CD4-positive, alpha-beta T cell treated with Interleukin-1 beta for 1 hour (primary cell): ENCODE data around the gene KIF3C.
"Not testable (repeated sequence)": the region's sequence is repeated elsewhere in the genome, so short reads cannot be mapped to it uniquely, and the experiment has no call there.

ENCODE experiments used
- DNase-seq, 2 donors: peaks; one replicate each; pipeline ENCODE4 v3.0.0-alpha.2; 2020 to 2022

KIF3C gene

DNA sequence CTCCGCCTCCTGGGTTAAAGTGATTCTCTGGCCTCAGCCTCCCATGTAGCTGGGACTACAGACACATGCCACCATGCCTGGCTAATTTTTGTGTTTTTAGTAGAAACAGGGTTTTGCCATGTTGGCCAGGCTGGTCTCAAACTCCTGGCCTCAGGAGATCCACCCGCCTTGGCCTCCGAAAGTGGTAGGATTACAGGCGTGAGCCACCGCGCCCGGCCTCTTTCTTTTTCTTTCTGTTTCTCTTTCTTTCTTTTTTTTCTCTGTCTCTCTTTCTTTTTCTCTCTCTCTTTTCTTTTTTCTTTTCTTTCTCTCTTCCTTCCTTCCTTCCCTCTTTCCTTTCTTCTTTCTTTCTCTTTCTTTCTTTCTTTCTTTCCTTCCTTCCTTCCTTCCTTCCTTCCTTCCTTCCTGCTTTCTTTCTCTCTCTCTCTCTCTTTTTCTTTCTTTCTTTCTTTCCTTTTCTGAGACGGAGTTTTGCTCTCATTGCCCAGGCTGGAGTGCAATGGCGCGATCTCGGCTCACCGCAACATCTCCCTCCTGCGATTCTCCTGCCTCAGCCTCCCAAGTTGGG lies 16.6 kb upstream of the KIF3C start:
- DNase-seq = not testable (repeated sequence)

DNA sequence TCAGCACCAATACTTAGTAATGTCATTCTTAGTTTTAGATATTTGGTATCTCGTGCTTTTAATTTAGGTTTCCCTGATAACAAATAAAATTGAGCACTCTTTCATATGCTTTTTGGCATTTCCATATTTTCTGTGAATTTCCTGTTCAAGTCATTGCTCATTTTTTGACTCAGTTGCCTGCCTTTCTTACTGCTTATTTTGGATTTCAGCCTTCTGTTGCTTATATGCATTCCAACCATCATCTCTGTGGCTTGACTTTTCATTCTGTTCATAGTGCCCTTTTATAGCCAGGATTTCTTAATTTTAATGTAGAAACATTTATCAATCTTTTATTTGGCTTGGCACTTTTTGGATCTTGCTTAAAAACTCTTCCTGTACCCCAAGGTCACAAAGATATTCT lies 14.5 kb upstream of the KIF3C start:
- no peak for DNase-seq

DNA sequence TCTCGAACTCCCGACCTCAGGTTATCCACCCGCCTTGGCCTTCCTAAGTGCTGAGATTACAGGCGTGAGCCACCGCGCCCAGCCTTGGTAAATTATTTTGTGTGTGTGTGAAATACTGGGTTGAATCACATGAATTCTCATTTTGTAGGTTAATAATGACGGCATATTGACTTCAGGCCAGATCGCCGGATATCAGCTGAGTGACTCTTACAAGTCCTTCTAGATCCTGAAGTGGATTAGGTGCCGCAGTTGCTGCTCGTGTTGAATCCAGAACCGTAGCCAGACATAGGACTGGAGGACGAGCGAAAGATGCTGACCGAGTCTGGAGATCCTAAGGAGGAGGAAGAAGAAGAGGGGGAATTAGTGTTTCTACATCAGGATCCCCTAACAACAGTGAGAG lies 12.2 kb upstream of the KIF3C start:
- DNase-seq = no peak

DNA sequence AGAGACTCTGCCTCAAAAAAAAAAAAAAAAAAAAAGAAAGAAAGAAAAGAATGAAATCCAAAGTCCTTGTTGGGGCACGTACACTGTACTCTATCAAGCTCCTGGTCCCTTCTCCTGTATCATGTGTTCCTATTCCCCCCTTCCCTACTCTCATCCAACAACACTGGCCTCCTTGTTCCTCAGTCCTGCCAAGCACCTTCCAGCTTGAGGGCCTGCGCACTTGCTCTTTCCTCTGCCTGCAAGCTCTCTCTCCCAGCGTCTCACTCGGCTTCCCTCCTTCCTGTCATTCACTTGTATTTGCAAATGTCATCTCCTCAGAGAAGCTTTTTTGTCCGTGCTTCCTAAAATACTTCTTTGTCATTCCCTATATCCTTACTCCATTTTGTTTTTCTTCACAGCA lies 10.8 kb upstream of the KIF3C start:
- DNase-seq = no peak

DNA sequence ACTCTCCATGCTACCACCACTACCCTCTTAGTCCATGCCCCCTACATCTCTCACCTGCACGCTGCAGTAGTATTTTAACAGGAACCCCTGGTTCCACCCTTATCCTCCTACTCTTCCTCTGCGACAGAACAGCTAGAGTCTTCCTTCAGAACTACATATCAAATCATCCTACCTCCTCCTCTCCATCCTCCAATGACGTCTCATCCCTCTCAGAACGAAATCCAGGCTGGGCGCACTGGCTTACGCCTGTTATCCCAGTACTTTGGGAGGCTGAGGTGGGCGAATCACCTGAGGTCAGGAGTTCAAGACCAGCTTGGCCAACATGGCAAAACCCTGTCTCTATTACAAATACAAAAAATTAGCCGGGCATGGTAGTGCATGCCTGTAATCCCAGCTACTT lies 10.3 kb upstream of the KIF3C start:
- no peak for DNase-seq

DNA sequence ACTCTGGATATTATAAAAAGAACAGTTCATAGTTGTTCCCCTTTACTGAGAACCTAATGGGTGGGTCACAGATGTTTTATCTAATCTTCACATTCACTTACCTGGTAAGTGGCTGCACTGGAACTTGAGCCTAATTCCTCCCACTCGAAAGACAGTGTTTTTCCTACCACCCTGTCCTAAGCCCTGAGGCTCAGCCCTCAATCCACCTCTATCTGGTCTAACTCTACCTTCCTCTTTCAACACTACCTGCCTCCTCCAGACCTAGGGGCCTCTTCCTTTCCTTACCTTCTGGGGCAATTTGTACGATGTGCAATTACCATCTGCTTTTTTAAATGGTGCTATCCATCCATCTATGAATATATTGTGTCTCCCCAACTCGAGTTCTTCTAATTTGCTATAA lies 9.7 kb upstream of the KIF3C start:
- no peak for DNase-seq

DNA sequence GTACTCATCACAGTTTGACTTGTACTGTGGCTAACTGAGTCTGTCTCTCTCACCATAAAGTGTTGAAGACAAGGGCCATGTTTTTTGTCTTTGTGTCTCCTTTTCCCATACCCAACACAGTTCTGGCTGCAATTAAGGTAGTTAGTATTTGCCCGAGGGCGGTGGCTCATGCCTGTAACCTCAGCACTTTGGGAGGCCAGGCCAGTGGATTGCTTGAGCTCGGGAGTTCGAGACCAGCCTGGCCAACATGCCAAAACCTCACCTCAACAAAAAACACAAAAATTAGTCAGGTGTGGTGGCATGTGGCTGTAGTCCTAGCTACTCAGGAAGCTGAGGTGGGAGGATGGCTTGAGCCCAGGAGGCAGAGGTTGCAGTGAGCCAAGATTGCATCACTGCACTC lies 6.9 kb upstream of the KIF3C start:
- DNase-seq = no peak

DNA sequence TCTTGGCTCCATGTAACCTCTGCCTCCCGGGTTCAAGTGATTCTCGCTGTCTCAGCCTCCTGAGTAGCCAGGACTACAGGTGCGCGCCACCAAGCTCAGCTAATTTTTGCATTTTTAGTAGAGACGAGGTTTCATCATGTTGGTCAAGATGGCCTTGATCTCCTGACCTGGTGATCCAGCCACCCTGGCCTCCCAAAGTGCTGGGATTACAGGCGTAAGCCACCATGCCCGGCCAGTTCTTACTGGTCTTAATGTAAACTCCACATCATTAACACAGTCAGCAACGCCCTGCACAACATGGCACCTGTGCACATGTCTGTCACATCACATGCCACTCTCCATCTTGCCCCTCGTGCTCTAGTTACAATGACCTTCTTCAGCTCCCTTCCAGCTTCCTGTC lies 5.8 kb upstream of the KIF3C start:
- DNase-seq = no peak

DNA sequence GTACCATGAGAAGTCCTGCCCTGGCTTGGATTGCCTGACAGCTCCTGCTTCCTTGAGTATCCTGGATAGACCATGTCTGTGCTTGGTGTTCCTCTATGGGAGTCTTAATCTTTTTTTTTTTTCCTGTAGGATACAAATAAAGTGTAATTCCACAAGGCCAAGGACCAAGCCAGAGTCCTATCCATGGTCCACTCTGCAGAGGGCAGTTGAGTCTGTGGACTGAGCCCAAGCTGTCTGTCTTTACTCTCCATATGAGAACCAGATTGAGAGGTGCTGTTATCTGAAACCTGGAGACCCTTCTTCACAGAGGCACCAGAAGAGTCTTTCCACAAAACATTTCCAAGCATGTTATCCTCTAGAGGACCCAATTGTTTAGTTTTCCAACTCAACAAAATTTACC lies 1.4 kb upstream of the KIF3C start:
- no peak for DNase-seq

DNA sequence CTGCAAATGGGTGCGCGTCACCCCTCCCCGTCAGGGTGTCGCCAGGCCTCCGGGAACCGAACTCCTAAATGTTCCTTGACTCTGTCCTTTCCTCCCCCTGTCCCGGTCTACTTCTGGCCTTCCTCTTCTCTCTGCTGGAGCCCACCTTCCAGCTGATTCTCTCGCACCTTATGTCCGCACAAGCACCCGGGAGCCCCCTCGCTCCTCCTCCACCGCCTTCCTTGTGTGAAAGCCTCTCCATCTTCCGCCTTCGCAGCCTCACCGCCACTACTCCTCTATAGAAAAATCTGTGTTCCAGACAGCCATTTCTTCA lies 627 bp upstream of the KIF3C start:
- no peak for DNase-seq

DNA sequence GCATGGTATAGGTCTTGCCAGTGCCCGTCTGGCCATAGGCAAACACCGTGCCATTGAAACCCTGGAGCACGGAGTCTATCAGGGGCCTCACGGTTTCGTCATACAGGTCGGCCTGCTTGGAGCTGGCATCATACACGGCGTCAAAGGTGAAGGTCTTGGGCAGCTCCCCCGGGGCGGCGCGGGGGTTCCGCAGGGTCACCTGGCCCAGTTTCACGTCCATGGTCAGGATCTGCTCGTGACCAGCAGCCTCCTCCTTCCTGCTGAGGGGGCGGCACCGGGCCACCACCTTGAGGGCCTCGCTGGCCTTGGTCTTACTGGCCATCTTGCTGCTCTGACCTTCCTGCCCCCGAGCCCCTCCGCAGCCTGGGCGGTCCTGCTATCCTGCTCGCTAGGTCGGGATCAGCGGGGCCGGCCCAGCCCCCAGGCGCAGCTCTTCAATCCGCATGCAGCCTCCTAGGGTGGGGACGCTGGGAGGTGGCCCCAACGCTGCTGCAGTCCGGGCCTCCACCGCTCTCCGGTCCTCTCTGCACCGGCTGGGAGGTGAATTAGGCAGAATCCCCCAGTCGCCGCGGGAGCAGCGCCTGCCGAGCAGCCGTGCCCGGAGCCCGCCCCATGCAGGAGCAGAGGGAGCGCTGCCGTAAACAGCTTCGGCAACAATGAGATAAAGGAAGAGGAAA lies 563 bp downstream of the KIF3C start:
- DNase-seq = no peak

DNA sequence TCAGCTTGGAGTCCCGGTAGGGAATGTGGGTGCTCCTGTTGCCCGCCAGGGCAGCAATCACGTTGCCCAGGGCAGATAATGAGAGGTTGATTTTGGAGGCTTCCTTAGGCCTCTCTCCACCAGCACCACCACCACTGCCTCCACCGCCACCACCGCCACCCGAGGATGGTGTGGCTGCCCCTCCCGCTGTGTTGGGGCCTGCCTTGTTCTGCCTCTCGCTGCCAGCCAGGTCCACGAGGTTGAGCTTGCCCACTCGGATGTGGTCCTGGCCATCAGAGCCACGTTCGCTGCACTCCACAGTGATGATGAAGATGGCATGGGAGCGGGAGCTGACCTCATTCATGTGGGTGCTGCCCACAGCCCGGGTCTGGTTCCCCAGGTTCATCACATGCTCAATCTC lies 1.3 kb downstream of the KIF3C start:
- no peak for DNase-seq

DNA sequence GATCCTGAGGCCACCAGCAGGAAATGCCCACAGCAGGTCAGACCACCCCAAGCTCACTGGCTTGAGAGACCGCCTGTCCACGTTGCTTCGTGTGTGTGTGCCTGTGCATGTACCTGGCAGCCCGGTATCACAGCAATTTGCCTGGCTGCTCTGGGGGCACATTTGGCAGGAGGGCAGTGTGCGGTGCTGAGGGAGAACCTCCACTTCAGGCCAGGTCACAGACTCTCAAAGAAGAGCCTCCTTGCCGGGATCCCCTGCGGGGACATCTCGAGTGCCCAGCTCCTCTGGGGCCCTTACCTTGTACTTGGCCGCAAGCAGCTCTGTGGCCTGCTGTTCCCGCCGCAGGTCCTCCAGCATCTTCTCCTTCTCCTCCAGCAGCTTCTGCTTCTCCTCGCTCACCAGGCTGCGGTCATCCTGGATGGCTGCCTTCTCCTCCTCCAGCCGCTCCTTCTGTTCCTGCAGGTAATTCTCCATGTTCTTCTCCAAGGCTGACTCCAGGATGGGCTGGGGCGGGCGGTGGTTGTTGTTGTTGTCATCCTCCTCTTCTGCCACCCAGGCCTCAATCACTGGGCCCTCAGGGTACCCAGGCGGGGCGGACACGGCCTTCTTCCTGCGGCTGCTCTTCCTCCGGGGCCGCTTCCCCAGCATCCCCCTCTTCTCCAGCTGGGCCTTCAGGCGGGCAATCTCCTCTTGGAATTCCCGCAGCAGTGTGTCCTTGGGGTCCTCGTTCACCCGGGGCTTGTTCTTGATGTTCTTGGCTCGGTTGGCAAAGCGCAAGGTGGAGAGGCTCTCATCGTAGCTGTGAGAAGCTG lies 2.0 kb downstream of the KIF3C start:
- no peak for DNase-seq

DNA sequence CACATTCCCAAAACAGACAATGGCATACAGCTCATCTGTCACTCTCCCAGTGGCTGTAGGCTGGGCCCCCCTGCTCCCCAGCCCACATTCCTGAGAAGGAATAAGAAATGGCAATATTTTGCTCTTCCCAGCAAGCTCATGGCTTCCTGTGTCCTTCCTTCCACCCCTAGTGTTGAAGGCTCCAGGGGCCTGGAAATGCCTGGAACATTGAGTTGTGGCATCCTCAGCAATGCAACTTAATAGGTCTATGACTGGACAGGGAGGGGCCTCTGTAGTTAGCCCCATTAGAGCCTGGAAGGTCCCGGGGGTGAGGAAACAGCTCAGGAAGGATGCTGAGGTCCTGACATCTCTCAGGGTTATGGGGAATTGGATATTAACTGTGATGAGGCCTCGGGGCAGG lies 3.3 kb downstream of the KIF3C start:
- no peak for DNase-seq

DNA sequence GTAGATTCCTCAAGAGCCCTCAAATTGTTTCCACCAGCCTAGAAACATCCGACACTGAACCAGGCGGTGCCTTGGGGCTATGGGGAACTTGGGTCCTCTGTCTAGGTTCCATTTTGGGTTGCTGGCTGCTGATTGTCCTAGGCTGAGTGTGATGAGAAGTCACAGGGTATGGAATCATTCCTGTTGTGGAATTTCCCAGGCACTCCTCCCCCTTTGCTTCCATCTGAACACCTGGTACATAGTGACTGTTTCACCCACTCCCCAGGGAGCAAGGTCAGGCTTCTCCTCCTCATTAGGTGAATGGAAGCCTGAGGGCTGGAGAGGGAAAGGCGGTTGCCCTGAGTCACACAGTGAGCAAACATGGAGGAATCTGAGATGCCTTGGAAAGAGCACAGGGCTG lies 4.5 kb downstream of the KIF3C start:
- DNase-seq = no peak

DNA sequence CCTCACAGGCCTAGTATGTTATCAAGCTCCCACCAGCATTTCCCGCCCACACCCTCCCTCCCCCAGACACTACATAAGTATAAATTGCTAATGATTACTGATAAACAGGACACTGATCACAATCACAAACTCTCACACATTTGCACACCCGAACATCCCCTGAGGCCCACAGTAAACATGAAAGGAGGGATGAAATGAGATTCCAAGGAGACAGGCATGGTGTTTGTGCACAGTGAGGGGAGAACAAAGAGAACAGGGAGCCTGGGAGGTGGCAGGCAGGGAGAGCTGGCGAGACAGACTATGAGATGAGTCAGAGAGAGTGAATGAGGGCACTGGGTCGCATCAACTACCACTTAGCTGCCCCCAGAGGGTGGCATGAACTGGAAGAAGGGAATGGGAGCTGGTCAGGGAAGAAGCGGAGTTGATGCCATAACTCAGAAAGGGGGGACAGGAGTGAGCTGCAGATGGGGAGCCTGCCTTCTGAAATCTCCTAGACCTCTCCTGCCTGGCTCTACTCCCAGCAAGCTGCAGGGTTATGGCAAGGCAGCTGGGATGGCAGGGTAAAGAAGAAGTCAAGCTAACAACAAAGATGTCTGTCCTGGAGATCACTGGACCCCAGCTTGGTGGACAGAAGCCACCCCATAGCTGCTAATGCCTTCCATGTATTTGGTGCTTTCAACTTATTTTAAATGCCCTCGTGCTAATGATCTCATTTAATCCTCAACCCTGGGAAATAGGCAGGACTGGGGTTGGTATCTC lies 5.1 kb downstream of the KIF3C start:
- DNase-seq = no peak

DNA sequence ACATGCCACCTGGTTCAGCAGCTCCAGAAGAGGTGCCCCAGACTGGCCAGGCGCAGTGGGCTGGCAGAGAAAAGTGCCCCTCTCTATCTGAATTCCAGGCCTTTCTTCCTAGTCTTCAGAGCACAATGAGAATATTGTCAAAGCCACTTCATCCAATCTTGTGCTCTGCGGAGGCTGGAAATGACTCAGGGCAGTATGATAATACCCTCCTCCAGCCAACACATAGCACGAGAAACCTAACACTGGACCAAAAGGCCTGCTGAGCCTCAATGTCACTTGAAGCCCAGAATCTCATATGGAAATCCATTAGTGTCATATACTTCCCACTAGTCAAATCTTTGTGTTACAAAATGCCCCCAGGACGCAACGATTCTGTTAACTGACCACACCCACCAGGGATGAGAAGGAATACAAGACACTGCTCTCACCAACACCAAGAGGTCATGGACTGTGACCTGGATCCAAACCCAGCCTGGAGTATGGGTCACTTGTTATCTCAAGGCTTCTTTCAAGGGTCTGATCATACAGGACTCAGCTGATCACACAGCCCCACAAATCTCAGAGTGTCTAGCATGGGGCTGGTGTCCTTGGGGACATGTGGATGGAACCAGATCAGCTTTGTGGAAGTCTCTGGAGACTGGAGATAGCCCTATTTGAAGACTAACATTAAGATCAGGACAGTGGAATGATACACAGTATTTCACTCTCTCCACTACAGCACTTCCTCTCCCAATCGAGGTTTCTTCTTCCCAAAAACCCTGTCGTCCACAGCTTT lies 10.1 kb downstream of the KIF3C start:
- no peak for DNase-seq

DNA sequence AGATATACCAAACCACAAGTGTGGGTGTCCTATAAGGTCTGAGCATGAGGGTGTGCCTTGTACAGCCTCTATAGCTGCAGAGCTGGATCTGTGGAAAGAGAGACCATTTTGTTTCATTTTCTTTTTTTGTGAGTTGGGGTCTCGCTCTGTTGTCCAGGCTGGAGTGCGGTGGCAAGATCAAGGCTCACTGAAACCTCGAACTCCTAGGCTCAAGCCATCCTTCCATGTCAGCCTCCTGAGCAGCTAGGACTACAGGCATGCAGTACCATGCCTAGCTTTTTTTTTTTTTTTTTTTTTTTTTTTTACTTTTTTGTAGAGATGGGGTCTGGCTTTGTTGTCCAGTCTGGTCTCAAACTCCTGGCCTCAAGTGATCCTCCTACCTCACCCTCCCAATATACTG lies 10.7 kb downstream of the KIF3C start:
- DNase-seq = no peak

DNA sequence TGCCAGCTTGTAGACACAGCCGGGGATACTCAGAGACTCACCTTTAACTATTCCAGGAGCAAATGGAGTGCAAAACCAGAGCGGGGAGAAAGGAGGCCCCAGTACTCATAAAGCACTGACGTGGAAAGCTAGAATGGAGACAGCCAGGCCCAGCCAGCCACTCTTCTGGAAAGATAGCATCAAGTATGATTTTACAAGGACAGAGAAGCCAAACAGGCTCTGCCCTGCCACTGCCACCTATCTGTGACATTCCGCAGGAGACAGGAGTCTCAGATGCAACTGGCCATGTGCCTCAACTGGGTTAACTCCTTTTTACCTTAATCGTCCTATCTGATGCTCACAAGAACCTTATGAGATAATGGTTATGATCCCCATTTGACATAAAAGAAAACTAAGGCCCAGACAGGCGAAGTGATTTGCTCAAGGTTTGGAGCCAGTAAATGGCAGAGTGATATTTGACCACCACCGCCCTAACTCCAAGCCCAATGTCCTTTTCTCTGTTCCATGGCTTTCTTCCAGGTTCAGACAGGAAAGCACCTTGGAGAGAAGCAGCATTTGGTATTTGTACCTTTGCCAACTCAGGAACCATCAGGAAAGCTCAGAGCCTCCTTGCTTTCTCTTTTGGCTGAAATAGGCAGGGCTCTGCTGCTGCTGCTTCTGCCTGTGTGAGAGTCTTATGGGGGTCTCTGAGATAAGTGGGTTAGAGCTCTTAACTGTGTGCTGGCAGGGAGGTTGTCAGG lies 15.6 kb downstream of the KIF3C start:
- DNase-seq = no peak

DNA sequence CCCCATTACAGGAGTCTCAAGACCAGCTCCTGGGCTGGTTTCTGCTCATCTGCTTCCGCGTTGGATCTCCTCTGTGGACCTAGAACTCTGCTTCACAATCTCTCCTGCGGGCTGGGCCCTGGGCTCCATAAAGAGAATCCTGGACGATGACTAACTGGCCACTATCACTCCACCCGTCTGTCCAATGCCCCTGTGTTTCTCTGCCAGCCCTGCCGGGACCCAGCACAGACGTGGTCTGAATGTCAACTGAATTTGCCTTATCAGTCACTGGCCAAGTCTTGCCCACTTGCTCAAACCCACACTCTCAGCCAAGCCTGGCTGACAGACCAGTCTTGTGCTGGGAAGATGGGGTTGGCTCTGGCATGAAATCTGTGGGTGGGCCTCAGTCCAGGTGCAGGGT lies 17.4 kb downstream of the KIF3C start:
- DNase-seq = no peak

DNA sequence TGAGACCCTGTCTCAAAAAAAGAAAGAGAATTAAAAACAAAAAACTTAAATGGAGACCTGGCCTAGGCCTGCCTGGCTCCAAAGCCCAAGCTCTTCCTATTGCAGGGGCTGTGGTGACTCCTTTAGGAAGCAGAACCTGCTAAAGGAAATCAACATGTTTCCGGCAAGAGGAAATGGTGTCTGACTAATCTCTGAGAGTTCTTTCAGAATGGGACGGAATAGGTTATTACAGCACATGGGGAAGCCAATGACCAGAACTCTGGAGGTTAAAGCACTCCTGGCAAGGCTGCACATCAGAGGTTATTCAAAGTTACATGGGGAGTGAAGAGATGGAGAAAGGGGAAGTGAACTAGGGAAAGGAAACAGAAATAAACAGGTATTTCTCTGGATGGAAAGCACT lies 21.4 kb downstream of the KIF3C start:
- DNase-seq = peak in 1 of 2 donors; percentile 16

DNA sequence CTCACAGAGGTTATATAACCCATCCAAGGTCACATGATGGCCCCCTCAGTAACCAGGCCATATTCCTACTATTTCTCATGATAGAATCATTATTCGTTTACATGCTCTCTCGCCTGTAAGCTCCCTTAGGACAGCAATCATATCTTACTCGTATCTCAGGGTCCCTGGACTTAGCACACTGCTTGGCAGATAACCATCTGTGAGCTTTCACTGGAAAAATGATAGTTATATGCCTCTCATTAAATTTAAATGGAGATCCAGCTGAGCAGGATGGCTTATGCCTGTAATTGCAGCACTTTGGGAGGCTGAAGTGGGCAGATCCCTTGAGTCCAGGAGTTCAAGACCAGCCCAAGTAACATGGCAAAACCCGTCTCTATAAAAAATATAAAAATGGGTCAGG lies 21.9 kb downstream of the KIF3C start:
- no peak for DNase-seq
